ENCODE measurements around the gene SNAP29.

The SNAP29 gene

DNA sequence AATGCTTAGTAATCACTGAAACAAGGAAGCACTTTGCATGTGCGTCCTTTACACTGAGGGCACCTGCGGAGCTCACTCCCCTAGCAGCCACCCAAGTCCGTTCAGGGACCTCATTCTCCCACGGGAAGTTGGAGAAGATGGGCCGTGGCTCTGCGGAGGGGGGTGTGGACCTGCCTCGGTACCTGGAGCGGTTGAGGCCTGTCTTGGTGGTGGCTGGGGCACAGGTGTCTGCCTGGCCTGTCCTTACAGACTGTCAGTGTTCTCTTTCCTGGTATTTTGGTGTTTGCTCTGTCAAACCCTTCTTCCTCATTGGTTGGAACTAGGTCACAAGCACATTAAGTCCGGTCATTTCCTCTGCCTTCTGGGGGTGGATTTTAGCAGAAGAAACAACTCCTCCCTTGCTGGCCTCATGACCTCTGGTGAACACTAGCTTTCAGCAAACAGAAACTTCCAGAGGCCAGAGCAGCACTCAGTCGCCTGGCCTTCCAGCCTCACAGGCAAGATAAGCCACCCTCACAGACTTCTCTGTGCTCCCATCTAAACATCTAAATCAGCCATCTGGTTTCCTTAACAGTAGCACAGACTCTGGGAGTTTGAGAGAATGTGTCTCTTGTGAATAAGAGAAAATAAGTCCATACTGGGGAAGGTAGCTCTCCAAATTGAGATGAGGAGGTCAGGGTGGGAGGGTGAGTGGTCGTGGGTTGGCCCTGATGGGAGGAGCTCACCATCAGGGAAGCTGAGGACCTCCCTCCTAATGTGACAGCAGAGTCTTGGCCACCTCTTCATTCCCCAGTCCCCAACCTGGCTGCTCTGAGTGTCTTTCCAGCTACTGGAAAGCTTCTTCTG is 8.6 kb downstream of the SNAP29 start:
- Histone ChIP-seq H2AFZ (ENCODE audit: low read length) (no peak overlapping the region), H3K4ac (ENCODE audit: low read length) (no peak overlapping the region), H2AK5ac (ENCODE audit: low read depth, low read length) (no peak overlapping the region), H3K23ac (ENCODE audit: low read depth, low read length, poor library complexity) (peak overlapping the region; percentile 16), H3K4me3 (ENCODE audit: low read length in 2 of 2) (no peak overlapping the region), H4K91ac (ENCODE audit: low read depth, low read length, poor library complexity) (no peak overlapping the region), H3K4me1 (ENCODE audit: control insufficient read depth in 2 of 2, insufficient read depth in 1 of 2, low read depth in 1 of 2, low read length in 2 of 2) (peaks cover 0 to 11% of the 10 kb centered on the region in 2 donors), H3K9me3 (replicated peaks in 1 of 2; ENCODE audit: control insufficient read depth in 2 of 2, insufficient read depth in 1 of 2, low read depth in 1 of 2, low read length in 2 of 2) (no peaks in the 10 kb centered on the region), H2BK5ac (ENCODE audit: low read length) (no peak overlapping the region), H2BK120ac (ENCODE audit: low read depth, low read length) (no peak overlapping the region), H3K79me1 (ENCODE audit: low read depth, low read length) (no peaks in the 10 kb centered on the region), H2BK12ac (ENCODE audit: low read length) (no peak overlapping the region), H2BK15ac (ENCODE audit: low read length) (no peak overlapping the region), H3K4me2 (ENCODE audit: insufficient read depth, low read length, poor library complexity, severe bottlenecking) (no peak overlapping the region), H3K36me3 (replicated peaks in 1 of 2; ENCODE audit: control insufficient read depth in 2 of 2, insufficient read depth in 2 of 2, low read length in 2 of 2) (peaks cover 2 to 36% of the 10 kb centered on the region in 2 donors), H3K9ac (ENCODE audit: low read depth, low read length, poor library complexity) (no peak overlapping the region), H3K18ac (ENCODE audit: low read length) (no peak overlapping the region), H3K14ac (ENCODE audit: low read length) (no peak overlapping the region), H4K8ac (ENCODE audit: low read depth, low read length) (no peak overlapping the region), H3K27me3 (ENCODE audit: control insufficient read depth in 3 of 3, insufficient read depth in 3 of 3, low read depth in 1 of 3, low read length in 3 of 3) (no peaks in the 10 kb centered on the region), H3K27ac (replicated peaks; ENCODE audit: low read length) (peak overlapping the region; percentile 66)
- peak; percentile 27 for DNase-seq (ENCODE audit: low spot score)
- no CpG with 5 or more reads among the region's 11 CpGs for WGBS, 2 donors (ENCODE audit: extremely low coverage in 2 of 2, insufficient read length in 2 of 2, insufficient replicate concordance in 1 of 2)

DNA sequence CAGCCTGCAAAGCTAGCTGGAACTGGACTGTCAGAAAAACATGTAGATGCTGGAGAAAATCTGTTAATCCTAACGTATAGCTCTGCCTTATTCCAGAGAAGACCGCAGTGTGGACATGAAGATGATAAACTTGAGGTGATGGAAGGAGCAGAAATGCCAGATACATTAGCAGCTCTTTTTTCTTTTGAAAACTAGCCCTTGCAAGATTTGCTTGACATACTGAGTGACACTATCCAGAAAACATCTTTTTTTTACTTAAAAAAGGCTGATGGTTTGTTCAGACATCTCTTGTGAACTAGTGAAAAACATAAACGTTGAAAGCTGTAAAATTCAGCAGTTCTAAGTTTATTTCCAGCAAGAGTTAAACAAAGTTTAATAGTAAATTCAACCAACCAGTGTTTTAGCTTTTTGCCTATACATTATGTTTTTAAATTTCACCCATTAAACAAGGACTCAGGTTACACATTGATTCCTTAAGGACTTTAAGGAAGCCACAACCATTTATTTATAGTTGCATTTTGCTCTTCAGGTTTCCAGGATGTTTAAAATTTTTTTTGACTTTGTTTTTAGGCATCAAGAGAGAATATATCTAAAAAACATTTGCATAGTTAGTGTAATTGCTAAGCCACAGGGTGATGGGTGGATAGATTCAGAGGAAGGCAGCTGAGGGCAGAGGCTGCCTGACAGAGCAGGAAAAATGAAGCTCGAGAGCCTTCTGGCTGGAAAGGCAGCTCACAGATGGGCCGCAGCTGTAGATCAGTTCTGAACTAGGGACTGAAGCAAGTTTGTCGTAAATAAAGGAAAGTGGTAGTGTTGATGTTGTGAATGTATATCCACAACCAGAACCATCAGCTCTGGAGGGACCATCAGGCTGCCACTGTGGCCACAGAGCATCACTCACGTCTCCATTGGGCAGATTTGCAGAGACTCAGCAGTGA is 9.5 kb downstream of the SNAP29 start:
- H2BK12ac ChIP-seq (ENCODE audit: low read length) = no peak overlapping the region
- no peak overlapping the region for H2BK15ac ChIP-seq (ENCODE audit: low read length)
- no peaks in the 10 kb centered on the region for H3K9me3 ChIP-seq (replicated peaks in 1 of 2; ENCODE audit: control insufficient read depth in 2 of 2, insufficient read depth in 1 of 2, low read depth in 1 of 2, low read length in 2 of 2)
- no peak overlapping the region for H2BK5ac ChIP-seq (ENCODE audit: low read length)
- H2AFZ ChIP-seq (ENCODE audit: low read length) = no peak overlapping the region
- H2AK5ac ChIP-seq (ENCODE audit: low read depth, low read length) = no peak overlapping the region
- H2BK120ac ChIP-seq (ENCODE audit: low read depth, low read length) = no peak overlapping the region
- no peak overlapping the region for H3K14ac ChIP-seq (ENCODE audit: low read length)
- peak overlapping the region; percentile 31 for H3K9ac ChIP-seq (ENCODE audit: low read depth, low read length, poor library complexity)
- H3K79me1 ChIP-seq (ENCODE audit: low read depth, low read length) = no peaks in the 10 kb centered on the region
- H3K4me2 ChIP-seq (ENCODE audit: insufficient read depth, low read length, poor library complexity, severe bottlenecking) = no peak overlapping the region
- no peak overlapping the region for H4K8ac ChIP-seq (ENCODE audit: low read depth, low read length)
- H4K91ac ChIP-seq (ENCODE audit: low read depth, low read length, poor library complexity) = no peak overlapping the region
- no peak overlapping the region for H3K4me3 ChIP-seq (ENCODE audit: low read length in 2 of 2)
- no peaks in the 10 kb centered on the region for H3K27me3 ChIP-seq (ENCODE audit: control insufficient read depth in 3 of 3, insufficient read depth in 3 of 3, low read depth in 1 of 3, low read length in 3 of 3)
- no peak for DNase-seq (ENCODE audit: low spot score)
- WGBS, 2 donors (ENCODE audit: extremely low coverage in 2 of 2, insufficient read length in 2 of 2, insufficient replicate concordance in 1 of 2) = no CpG with 5 or more reads among the region's 7 CpGs
- H3K27ac ChIP-seq (replicated peaks; ENCODE audit: low read length) = peak overlapping the region; percentile 66
- H3K18ac ChIP-seq (ENCODE audit: low read length) = no peak overlapping the region
- H3K4me1 ChIP-seq (ENCODE audit: control insufficient read depth in 2 of 2, insufficient read depth in 1 of 2, low read depth in 1 of 2, low read length in 2 of 2) = peaks cover 0 to 11% of the 10 kb centered on the region in 2 donors
- H3K36me3 ChIP-seq (replicated peaks in 1 of 2; ENCODE audit: control insufficient read depth in 2 of 2, insufficient read depth in 2 of 2, low read length in 2 of 2) = peaks cover under 1 to 34% of the 10 kb centered on the region in 2 donors
- no peak overlapping the region for H3K23ac ChIP-seq (ENCODE audit: low read depth, low read length, poor library complexity)
- no peak overlapping the region for H3K4ac ChIP-seq (ENCODE audit: low read length)

DNA sequence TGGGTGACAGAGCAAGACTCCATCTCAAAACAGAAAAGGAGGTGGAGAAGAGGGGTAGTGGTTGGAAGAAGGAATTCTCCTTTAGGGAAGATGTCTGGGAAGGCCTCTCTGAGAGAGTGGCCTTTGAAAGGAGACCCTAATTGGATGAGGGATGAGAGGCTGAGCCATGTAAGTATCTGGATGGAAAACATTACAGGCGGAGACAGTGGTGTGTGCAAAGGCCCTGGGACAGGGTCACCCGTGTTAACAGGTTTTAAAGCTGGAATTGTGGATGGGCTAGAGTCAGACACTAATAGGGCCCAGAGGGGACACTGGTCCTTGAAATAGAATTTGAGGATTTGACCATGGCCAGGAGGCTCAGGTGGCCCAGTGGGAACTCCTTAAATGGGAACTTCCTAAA is 10.4 kb downstream of the SNAP29 start:
- no peak overlapping the region for H3K27ac ChIP-seq (replicated peaks; ENCODE audit: low read length)
- no peak overlapping the region for H3K14ac ChIP-seq (ENCODE audit: low read length)
- no peak overlapping the region for H3K4me3 ChIP-seq (ENCODE audit: low read length in 2 of 2)
- no peak overlapping the region for H2AFZ ChIP-seq (ENCODE audit: low read length)
- no peak overlapping the region for H2BK120ac ChIP-seq (ENCODE audit: low read depth, low read length)
- H2BK12ac ChIP-seq (ENCODE audit: low read length) = no peak overlapping the region
- no peak overlapping the region for H3K4me2 ChIP-seq (ENCODE audit: insufficient read depth, low read length, poor library complexity, severe bottlenecking)
- no peak overlapping the region for H4K8ac ChIP-seq (ENCODE audit: low read depth, low read length)
- no peaks in the 10 kb centered on the region for H3K9me3 ChIP-seq (replicated peaks in 1 of 2; ENCODE audit: control insufficient read depth in 2 of 2, insufficient read depth in 1 of 2, low read depth in 1 of 2, low read length in 2 of 2)
- no peak overlapping the region for H2BK15ac ChIP-seq (ENCODE audit: low read length)
- H3K18ac ChIP-seq (ENCODE audit: low read length) = no peak overlapping the region
- no peak overlapping the region for H2AK5ac ChIP-seq (ENCODE audit: low read depth, low read length)
- no peak overlapping the region for H2BK5ac ChIP-seq (ENCODE audit: low read length)
- H3K4ac ChIP-seq (ENCODE audit: low read length) = no peak overlapping the region
- no peak for DNase-seq (ENCODE audit: low spot score)
- H4K91ac ChIP-seq (ENCODE audit: low read depth, low read length, poor library complexity) = no peak overlapping the region
- H3K4me1 ChIP-seq (ENCODE audit: control insufficient read depth in 2 of 2, insufficient read depth in 1 of 2, low read depth in 1 of 2, low read length in 2 of 2) = peaks cover 0 to 11% of the 10 kb centered on the region in 2 donors
- no peaks in the 10 kb centered on the region for H3K27me3 ChIP-seq (ENCODE audit: control insufficient read depth in 3 of 3, insufficient read depth in 3 of 3, low read depth in 1 of 3, low read length in 3 of 3)
- H3K9ac ChIP-seq (ENCODE audit: low read depth, low read length, poor library complexity) = no peak overlapping the region
- no peaks in the 10 kb centered on the region for H3K79me1 ChIP-seq (ENCODE audit: low read depth, low read length)
- WGBS, 2 donors (ENCODE audit: extremely low coverage in 2 of 2, insufficient read length in 2 of 2, insufficient replicate concordance in 1 of 2) = no CpG with 5 or more reads among the region's 2 CpGs
- H3K23ac ChIP-seq (ENCODE audit: low read depth, low read length, poor library complexity) = no peak overlapping the region
- H3K36me3 ChIP-seq (replicated peaks in 1 of 2; ENCODE audit: control insufficient read depth in 2 of 2, insufficient read depth in 2 of 2, low read length in 2 of 2) = peaks cover 2 to 37% of the 10 kb centered on the region in 2 donors

DNA sequence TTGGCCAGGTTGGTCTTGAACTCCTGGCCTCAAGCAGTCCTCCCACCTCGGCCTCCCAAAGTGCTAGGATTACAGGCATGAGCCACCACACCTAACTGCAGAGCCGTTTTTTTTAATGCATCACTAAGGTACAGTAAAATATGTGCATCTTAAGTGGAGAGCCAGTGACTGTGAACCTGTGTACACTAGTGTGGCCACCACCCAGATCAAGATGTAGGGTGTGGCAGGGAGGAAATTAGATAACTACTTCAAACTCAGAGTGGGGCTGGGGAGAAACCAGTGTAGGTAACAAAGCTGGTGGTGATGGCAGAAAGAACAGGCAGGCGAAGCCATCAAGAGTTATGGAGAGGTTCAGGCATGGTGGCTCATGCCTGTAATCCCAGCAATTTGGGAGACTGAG is 14.4 kb downstream of the SNAP29 start:
- H3K14ac ChIP-seq (ENCODE audit: low read length) = no peak overlapping the region
- H3K18ac ChIP-seq (ENCODE audit: low read length) = no peak overlapping the region
- H2BK15ac ChIP-seq (ENCODE audit: low read length) = no peak overlapping the region
- no peak overlapping the region for H4K91ac ChIP-seq (ENCODE audit: low read depth, low read length, poor library complexity)
- H3K23ac ChIP-seq (ENCODE audit: low read depth, low read length, poor library complexity) = no peak overlapping the region
- no CpG with 5 or more reads among the region's 3 CpGs for WGBS, 2 donors (ENCODE audit: extremely low coverage in 2 of 2, insufficient read length in 2 of 2, insufficient replicate concordance in 1 of 2)
- no peaks in the 10 kb centered on the region for H3K79me1 ChIP-seq (ENCODE audit: low read depth, low read length)
- H2BK5ac ChIP-seq (ENCODE audit: low read length) = no peak overlapping the region
- peaks cover 5 to 52% of the 10 kb centered on the region in 2 donors for H3K36me3 ChIP-seq (replicated peaks in 1 of 2; ENCODE audit: control insufficient read depth in 2 of 2, insufficient read depth in 2 of 2, low read length in 2 of 2)
- H4K8ac ChIP-seq (ENCODE audit: low read depth, low read length) = no peak overlapping the region
- no peak overlapping the region for H2BK12ac ChIP-seq (ENCODE audit: low read length)
- H3K4me3 ChIP-seq (ENCODE audit: low read length in 2 of 2) = no peak overlapping the region
- no peaks in the 10 kb centered on the region for H3K9me3 ChIP-seq (replicated peaks in 1 of 2; ENCODE audit: control insufficient read depth in 2 of 2, insufficient read depth in 1 of 2, low read depth in 1 of 2, low read length in 2 of 2)
- H2BK120ac ChIP-seq (ENCODE audit: low read depth, low read length) = no peak overlapping the region
- no peaks in the 10 kb centered on the region for H3K27me3 ChIP-seq (ENCODE audit: control insufficient read depth in 3 of 3, insufficient read depth in 3 of 3, low read depth in 1 of 3, low read length in 3 of 3)
- no peaks in the 10 kb centered on the region for H3K4me1 ChIP-seq (ENCODE audit: control insufficient read depth in 2 of 2, insufficient read depth in 1 of 2, low read depth in 1 of 2, low read length in 2 of 2)
- no peak for DNase-seq (ENCODE audit: low spot score)
- no peak overlapping the region for H3K4ac ChIP-seq (ENCODE audit: low read length)
- H3K27ac ChIP-seq (replicated peaks; ENCODE audit: low read length) = no peak overlapping the region
- no peak overlapping the region for H3K9ac ChIP-seq (ENCODE audit: low read depth, low read length, poor library complexity)
- no peak overlapping the region for H3K4me2 ChIP-seq (ENCODE audit: insufficient read depth, low read length, poor library complexity, severe bottlenecking)
- no peak overlapping the region for H2AK5ac ChIP-seq (ENCODE audit: low read depth, low read length)
- H2AFZ ChIP-seq (ENCODE audit: low read length) = no peak overlapping the region

Measured in neuronal stem cell (in vitro differentiated cells).